Measurements from ENCODE around the gene RBM28.

GRCh38 chr7:128323459-128324367, 20.0 kb downstream of the RBM28 start:
- TF ChIP-seq CTCF (IDR thresholded peaks at IDR 0.05; ENCODE audit: insufficient read depth, low read depth, low read length), result no peak
- no peak for TF ChIP-seq EZH2 (IDR thresholded peaks at IDR 0.05; ENCODE audit: insufficient read depth, low read length)

Data from astrocyte (in vitro differentiated cells and primary cell).